A673 (cell line): ENCODE results near the gene FTCD. TPM values are rescaled to one million over a fixed set of nuclear protein-coding genes. Genes with fewer than 3 reads are reported as not detected.

ENCODE experiments used
- BruUV-seq: library from RNA; stranded (reverse); fragments of 400-500 nt; replicated peaks from 2 replicates; lab custom pipeline; 2021; lab: Mats Ljungman, UMichigan
- CTCF ChIA-PET: fragments of 300-600 bp; sonication (Branson Sonifier 250); formaldehyde crosslinking; loops from one replicate; lab custom pipeline; 2022; ENCODE audit warnings: antibody characterized with exemption; lab: Charles Lee
- POLR2A ChIA-PET: fragments of 300-600 bp; sonication (Branson Sonifier 250); formaldehyde crosslinking; loops from one replicate; lab custom pipeline; 2022; ENCODE audit warnings: antibody characterized with exemption; ENCODE audit not compliant: low non-redundant PET; lab: Charles Lee
- DNase-seq: peaks from one replicate; pipeline ENCODE4 v3.0.0-alpha.2; 2015; ENCODE audit warnings: low spot score
- H3K27ac ChIP-seq: fragments of 200-600 bp; sonication (generic); 2 replicates; pipeline ENCODE4 v1.5.1; 2016; ENCODE audit warnings: mixed run types, low read depth, mild to moderate bottlenecking, mixed read lengths, antibody characterized with exemption, low read length; ENCODE audit not compliant: poor library complexity, severe bottlenecking
- H3K27me3 ChIP-seq: fragments of 200-600 bp; sonication (generic); replicated peaks from 2 replicates; pipeline ENCODE4 v1.6.1; 2017; ENCODE audit warnings: mixed run types, low read depth, mild to moderate bottlenecking, mixed read lengths, antibody characterized with exemption, low read length; ENCODE audit not compliant: insufficient read depth, poor library complexity
- H3K36me3 ChIP-seq: fragments of 200-600 bp; sonication (generic); 2 replicates; pipeline ENCODE4 v1.6.1; 2016; ENCODE audit warnings: mixed run types, mild to moderate bottlenecking, mixed read lengths, antibody characterized with exemption, low read length; ENCODE audit not compliant: insufficient read depth, poor library complexity, severe bottlenecking
- H3K4me1 ChIP-seq: fragments of 200-600 bp; sonication (generic); 2 replicates; pipeline ENCODE4 v1.6.1; 2017; ENCODE audit warnings: mixed run types, mild to moderate bottlenecking, mixed read lengths, antibody characterized with exemption, low read length; ENCODE audit not compliant: insufficient read depth, poor library complexity, severe bottlenecking
- H3K4me3 ChIP-seq: fragments of 200-600 bp; sonication (generic); 2 replicates; pipeline ENCODE4 v1.5.1; 2016; ENCODE audit warnings: low read depth, mixed run types, mild to moderate bottlenecking, mixed read lengths, low read length; ENCODE audit not compliant: poor library complexity, severe bottlenecking
- H3K9me3 ChIP-seq: fragments of 200-600 bp; sonication (generic); 2 replicates; pipeline ENCODE4 v1.6.1; 2016; ENCODE audit warnings: mixed run types, low read depth, mild to moderate bottlenecking, mixed read lengths, antibody characterized with exemption, low read length; ENCODE audit not compliant: poor library complexity, severe bottlenecking
- CTCF ChIP-seq: fragments of 300-800, 200-600 bp; sonication (generic); conservative IDR thresholded peaks from 2 replicates; pipeline ENCODE4 v1.5.1; 2017; ENCODE audit warnings: low read depth, mild to moderate bottlenecking, antibody characterized with exemption, low read length, moderate library complexity, mixed read lengths
- EZH2 ChIP-seq: fragments of 200-600 bp; sonication (generic); IDR thresholded peaks from 2 replicates; pipeline ENCODE4 v1.6.1; 2017; ENCODE audit warnings: borderline replicate concordance, low read depth, mild to moderate bottlenecking, mixed read lengths, antibody characterized with exemption, low read length; ENCODE audit not compliant: poor library complexity, severe bottlenecking
- intact Hi-C: fragments of 100-400 bp; cut with micrococcal nuclease; formaldehyde crosslinking; loops from one replicate; pipeline ENCODE4 v1.10.0; 2022; ENCODE audit not compliant: unreplicated experiment
- total RNA-seq: library from RNA; stranded (reverse); gene quantifications from 2 replicates; pipeline ENCODE4 v1.2.3, GENCODE V29; 2021

FTCD gene
- total RNA-seq, 1 experiment from 2014 or later: 5.4 TPM

- Histone ChIP-seq H3K27ac (peak overlapping the region; percentile 63), H3K9me3 (no peaks in the 10 kb centered on the region), H3K36me3 (peaks cover 2% of the 10 kb centered on the region), H3K27me3 (no peaks in the 10 kb centered on the region), H3K4me3 (peak overlapping the region; percentile 17), H3K4me1 (peaks cover 4% of the 10 kb centered on the region)
- CTCF ChIA-PET: interaction anchor here (1.2 kb wide), 1 partner anchor 39 kb away, joined by 3 read pairs; no protein-coding TSS in a partner anchor
- no TSS peak for BruUV-seq
- POLR2A ChIA-PET: no interaction called here
- TF ChIP-seq CTCF: no peak
- TF ChIP-seq EZH2: no peak
- no peak for DNase-seq
- intact Hi-C loops: no loop called here
Observed at GRCh38 chr21:46182548-46183336, 27.4 kb upstream of the FTCD start.

DNA sequence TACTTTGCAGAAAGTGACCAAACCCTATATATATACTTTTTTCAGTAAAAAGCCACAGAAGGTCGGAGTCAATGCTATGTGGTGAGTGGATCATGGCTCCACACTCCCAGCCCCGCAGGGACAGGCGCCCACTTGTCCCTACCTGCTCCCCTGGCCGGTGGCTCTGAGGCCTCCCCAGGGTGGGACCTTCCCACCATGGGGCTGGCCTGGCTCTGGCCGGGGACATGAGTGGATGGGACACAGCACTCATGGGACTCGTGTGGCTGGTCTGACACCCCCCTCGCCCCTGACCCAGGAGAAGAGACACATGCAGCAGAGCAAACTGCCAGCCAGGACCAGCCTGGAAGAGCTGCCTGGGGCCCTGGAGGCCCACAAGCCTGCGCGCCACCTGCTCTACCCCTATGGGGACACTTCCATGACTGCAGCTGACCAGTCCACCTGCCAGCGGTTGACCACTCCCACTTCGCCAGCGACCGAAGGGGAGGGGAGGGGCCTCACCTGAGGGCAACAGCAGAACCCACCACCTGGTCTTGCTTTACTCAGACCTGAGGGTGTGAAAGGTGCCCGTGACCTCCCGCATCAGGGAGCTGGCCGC is 26.7 kb upstream of the FTCD start:
- Histone ChIP-seq H3K36me3 (no peaks in the 10 kb centered on the region), H3K27me3 (no peaks in the 10 kb centered on the region), H3K27ac (peak overlapping the region; percentile 47), H3K4me3 (no peak overlapping the region), H3K9me3 (peaks cover 6% of the 10 kb centered on the region), H3K4me1 (peaks cover 4% of the 10 kb centered on the region)
- ChIA-PET CTCF (interaction anchor here (1.2 kb wide), 1 partner anchor 39 kb away, joined by 3 read pairs; no protein-coding TSS in a partner anchor), POLR2A (no interaction called here)
- no TSS peak for BruUV-seq
- no peak for DNase-seq
- intact Hi-C loops: no loop called here
- TF ChIP-seq CTCF: no peak
- no peak for TF ChIP-seq EZH2

DNA sequence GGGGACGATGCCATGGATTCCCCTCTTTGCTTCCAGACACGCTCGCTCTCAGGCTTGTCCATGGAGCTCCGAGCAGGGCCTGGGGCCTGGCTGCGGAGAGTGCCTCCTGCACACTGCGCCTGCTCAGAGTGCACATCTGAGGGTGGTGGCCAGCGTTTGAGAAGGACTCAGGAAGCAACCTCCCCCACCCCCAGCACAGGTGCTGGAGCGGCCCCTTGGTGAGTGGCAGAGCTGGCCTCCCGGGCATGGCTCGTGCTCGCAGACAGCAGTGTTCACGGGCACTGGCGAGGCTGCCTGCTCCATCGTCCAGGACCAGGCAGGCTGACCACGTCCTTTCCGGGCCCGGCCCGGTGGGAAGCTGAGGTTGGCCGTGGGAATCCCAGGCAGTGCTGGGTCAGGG is 26.1 kb upstream of the FTCD start:
- intact Hi-C loops: no loop called here
- BruUV-seq: no TSS peak

More for the DNA sequence above, 26.1 kb upstream of the FTCD start:
- Histone ChIP-seq H3K4me3 (no peak overlapping the region), H3K36me3 (no peaks in the 10 kb centered on the region), H3K27ac (peak overlapping the region; percentile 47), H3K4me1 (peaks cover 4% of the 10 kb centered on the region), H3K9me3 (peaks cover 10% of the 10 kb centered on the region), H3K27me3 (no peaks in the 10 kb centered on the region)
- TF ChIP-seq EZH2 (no peak), CTCF (no peak)
- ChIA-PET POLR2A (no interaction called here), CTCF (no interaction called here)
- DNase-seq: no peak
